Measurements from ENCODE around the gene LMF1.

GRCh38 chr16:871562-872345, 99.0 kb downstream of the LMF1 start:
- TF ChIP-seq CTCF (IDR thresholded peaks at IDR 0.05) (no peak), POLR2AphosphoS5 (IDR thresholded peaks at IDR 0.05) (no peak), POLR2A (IDR thresholded peaks at IDR 0.05) (no peak)

All from prostate gland (tissue), 2 donors.